ENCODE data around the gene ALDH3B1. TPM values are rescaled to one million over a fixed set of nuclear protein-coding genes. Genes with fewer than 3 reads are reported as not detected.

ALDH3B1 gene
- total and polyA plus RNA-seq, 9 of the 15 experiments (the other 6 are each of a cell fraction or from before 2014, with no cell fraction given), result 0.01 to 0.35 (median 0.07) TPM; not detected in 2

- H3K36me3 ChIP-seq (ENCODE audit: control insufficient read depth, insufficient read depth, low read length), result peaks cover 82% of the 10 kb centered on the region; the same call in 2 of the 3 replicates
- in situ Hi-C loops (cut with MboI), result no loop called here
Observed at GRCh38 chr11:68050371-68050841, 40.3 kb downstream of the ALDH3B1 start.

More at GRCh38 chr11:68050371-68050841, 40.3 kb downstream of the ALDH3B1 start:
- no peak for ATAC-seq
- Histone ChIP-seq H3K9me3 (replicated peaks; ENCODE audit: control insufficient read depth, insufficient read depth, low read depth, low read length) (no peaks in the 10 kb centered on the region), H3K79me2 (ENCODE audit: control insufficient read depth, insufficient read depth, low read length) (no peaks in the 10 kb centered on the region), H3K27me3 (ENCODE audit: control insufficient read depth in 2 of 2, insufficient read depth in 2 of 2, low read length in 2 of 2) (no peaks in the 10 kb centered on the region), H3K9me1 (ENCODE audit: control insufficient read depth, insufficient read depth, low read length) (no peaks in the 10 kb centered on the region), H4K20me1 (replicated peaks; ENCODE audit: control insufficient read depth, insufficient read depth, low read length) (no peaks in the 10 kb centered on the region; the same call in 1 of the 2 replicates), H2AFZ (ENCODE audit: low read depth, low read length) (no peak overlapping the region), H3K4me3 (no peak overlapping the region), H3K4me2 (ENCODE audit: insufficient read depth, low read length) (no peak overlapping the region), H3K27ac (ENCODE audit: extremely low read depth, low read depth, low read length) (no peak overlapping the region), H3K4me1 (replicated peaks in 1 of 2; ENCODE audit: control insufficient read depth in 2 of 2, insufficient read depth in 2 of 2, low read length in 2 of 2) (peaks cover 0 to 31% of the 10 kb centered on the region in 2 experiments; a peak in 1 of 5 replicates), H3K9ac (ENCODE audit: insufficient read depth in 1 of 2, low read depth in 2 of 2, low read length in 2 of 2) (no peak overlapping the region)
- WGBS (ENCODE audit: insufficient coverage, low coverage, missing lambda C conversion rate), result 92% methylated on average over 18 of the region's 18 CpGs
- ChIA-PET POLR2A (interaction anchor here (0.6 to 4.8 kb wide), 3 partner anchors 9 to 47 kb away, joined by 3 to 55 read pairs (median 3); no protein-coding TSS in a partner anchor), CTCF (ENCODE audit: low intra/inter-chr PET ratio) (interaction anchor here (0.5 kb wide), 1 partner anchor 43 kb away, joined by 3 read pairs; no protein-coding TSS in a partner anchor)
- intact Hi-C loops (cut with micrococcal nuclease), result no loop called here
- no peak for FAIRE-seq
- no peak for DNase-seq (ENCODE audit: extremely low read depth in 1 of 4, low spot score in 3 of 4)
- TF ChIP-seq RBM22 (IDR thresholded peaks at IDR 0.05; ENCODE audit: low read depth, low read length, poor library complexity, severe bottlenecking), result peak; percentile 10
- peak; percentile 54 for TF ChIP-seq POLR2G (IDR thresholded peaks at IDR 0.05; ENCODE audit: low read depth, low read length)
- TF ChIP-seq RBFOX2 (IDR thresholded peaks at IDR 0.05; ENCODE audit: low read depth, low read length), result peak; percentile 38; the same call in 1 of the 2 replicates
- TF ChIP-seq SPI1 (IDR thresholded peaks at IDR 0.05; ENCODE audit: borderline replicate concordance, low read depth, low read length), result no peak
- no peak for TF ChIP-seq KAT7 (CRISPR knock-in tag; IDR thresholded peaks at IDR 0.05; ENCODE audit: borderline replicate concordance)
- no peak for TF ChIP-seq HES1 (IDR thresholded peaks at IDR 0.05; ENCODE audit: low read depth)
- no TSS peak for BruUV-seq (replicated peaks)

Data from K562 (cell line).